HG02981 (cell line): Measurements from ENCODE around the gene PDE4D.
"Not testable (repeated sequence)": the region's sequence is repeated elsewhere in the genome, so short reads cannot be mapped to it uniquely, and the experiment has no call there.

Experiments used
- ATAC-seq: cut with Tn5 transposase; IDR thresholded peaks from one replicate; pipeline ENCODE4 v1.9.1; 2021; ENCODE audit warnings: mild to moderate bottlenecking, moderate library complexity; ENCODE audit not compliant: unreplicated experiment

The PDE4D gene

GRCh38 chr5:59312223-59312622 lies 581.3 kb downstream of the PDE4D start:
- no peak for ATAC-seq

- not testable (repeated sequence) for ATAC-seq
These were observed 584.8 kb downstream of the PDE4D start for GRCh38 chr5:59308685-59309084.

- ATAC-seq: not testable (repeated sequence)
These were observed 590.2 kb downstream of the PDE4D start for GRCh38 chr5:59303289-59303716.

GRCh38 chr5:59302509-59302908 lies 591.0 kb downstream of the PDE4D start:
- not testable (repeated sequence) for ATAC-seq

GRCh38 chr5:59301727-59302126 lies 591.8 kb downstream of the PDE4D start:
- no peak for ATAC-seq

GRCh38 chr5:59300930-59301329 lies 592.6 kb downstream of the PDE4D start:
- no peak for ATAC-seq

- ATAC-seq: no peak
These were observed 594.5 kb downstream of the PDE4D start for GRCh38 chr5:59299006-59299405.

GRCh38 chr5:59296317-59297264 lies 596.9 kb downstream of the PDE4D start:
- ATAC-seq: no peak

GRCh38 chr5:59293700-59294099 lies 599.8 kb downstream of the PDE4D start:
- no peak for ATAC-seq

GRCh38 chr5:59291941-59292340 lies 601.6 kb downstream of the PDE4D start:
- no peak for ATAC-seq

- no peak for ATAC-seq
These were observed 605.6 kb downstream of the PDE4D start for GRCh38 chr5:59287884-59288283.

- no peak for ATAC-seq
These were observed 606.2 kb downstream of the PDE4D start for GRCh38 chr5:59287361-59287760.

- no peak for ATAC-seq
These were observed 607.0 kb downstream of the PDE4D start for GRCh38 chr5:59286510-59286909.

- ATAC-seq: no peak
These were observed 608.1 kb downstream of the PDE4D start for GRCh38 chr5:59285300-59286016.

GRCh38 chr5:59282726-59283125 lies 610.8 kb downstream of the PDE4D start:
- no peak for ATAC-seq

GRCh38 chr5:59279979-59280378 lies 613.5 kb downstream of the PDE4D start:
- ATAC-seq: no peak

GRCh38 chr5:59276917-59277372 lies 616.6 kb downstream of the PDE4D start:
- ATAC-seq: no peak

GRCh38 chr5:59276325-59276675 lies 617.2 kb downstream of the PDE4D start:
- ATAC-seq: no peak

- ATAC-seq: no peak
These were observed 617.8 kb downstream of the PDE4D start for GRCh38 chr5:59275510-59276324.

GRCh38 chr5:59275170-59275509 lies 618.4 kb downstream of the PDE4D start:
- no peak for ATAC-seq

- no peak for ATAC-seq
These were observed 619.4 kb downstream of the PDE4D start for GRCh38 chr5:59274106-59274636.
